Smooth muscle cell (in vitro differentiated cells): ENCODE measurements around the gene TMEM158. TPM values are rescaled to one million over a fixed set of nuclear protein-coding genes. Genes with fewer than 3 reads are reported as not detected.

Source experiments
- DNase-seq: peaks from one replicate; lab custom pipeline; 2025; ENCODE audit not compliant: unreplicated experiment; lab: John Stamatoyannopoulos, UW
- H2AFZ ChIP-seq: fragments of 200-600 bp; sonication (generic); 2 replicates; pipeline ENCODE4 v1.6.0; 2016; ENCODE audit warnings: antibody characterized with exemption, low read depth, mild to moderate bottlenecking
- H3F3A ChIP-seq: fragments of 200-600 bp; sonication (generic); 2 replicates; pipeline ENCODE4 v1.6.0; 2017; ENCODE audit warnings: antibody characterized with exemption, low read depth
- H3K27ac ChIP-seq: fragments of 200-600 bp; sonication (generic); 2 replicates; pipeline ENCODE4 v1.5.1; 2016; ENCODE audit warnings: low read depth, mild to moderate bottlenecking
- H3K27me3 ChIP-seq: fragments of 200-600 bp; sonication (generic); 2 replicates; pipeline ENCODE4 v1.6.1; 2016; ENCODE audit warnings: low read depth, mild to moderate bottlenecking
- H3K36me3 ChIP-seq: fragments of 200-600 bp; sonication (generic); 2 replicates; pipeline ENCODE4 v1.5.1; 2016; ENCODE audit warnings: low read depth
- H3K4me1 ChIP-seq: fragments of 200-600 bp; sonication (generic); 2 replicates; pipeline ENCODE4 v1.5.1; 2016; ENCODE audit warnings: low read depth
- H3K4me2 ChIP-seq: fragments of 200-600 bp; sonication (generic); 2 replicates; pipeline ENCODE4 v1.6.0; 2016; ENCODE audit warnings: mild to moderate bottlenecking
- H3K4me3 ChIP-seq: fragments of 200-600 bp; sonication (generic); 2 replicates; pipeline ENCODE4 v1.5.1; 2016; ENCODE audit warnings: mild to moderate bottlenecking
- H3K79me2 ChIP-seq: fragments of 200-600 bp; sonication (generic); 2 replicates; pipeline ENCODE4 v1.6.0; 2016; ENCODE audit warnings: low read depth, mild to moderate bottlenecking
- H3K9ac ChIP-seq: fragments of 200-600 bp; sonication (generic); 2 replicates; pipeline ENCODE4 v1.6.0; 2016; ENCODE audit warnings: low read depth
- H3K9me3 ChIP-seq: fragments of 200-600 bp; sonication (generic); replicated peaks from 2 replicates; pipeline ENCODE4 v1.5.1; 2016; ENCODE audit warnings: low read depth
- H4K20me1 ChIP-seq: fragments of 200-600 bp; sonication (generic); 2 replicates; pipeline ENCODE4 v1.6.0; 2016; ENCODE audit warnings: low read depth
- CTCF ChIP-seq: fragments of 200-600 bp; sonication (generic); IDR thresholded peaks from 2 replicates; pipeline ENCODE4 v1.5.1; 2017; ENCODE audit warnings: borderline replicate concordance, mild to moderate bottlenecking, antibody characterized with exemption; ENCODE audit not compliant: insufficient read depth, poor library complexity, severe bottlenecking
- WGBS: methylation state at CpG from one replicate; pipeline ENCODE4 v1.1.7; 2016; ENCODE audit warnings: low lambda C conversion rate; 5-methylcytosine and 5-hydroxymethylcytosine counted together
- polyA plus RNA-seq: library from polyadenylated mRNA; unstranded; fragments of >200 nt; fragmentation: Nextera tagmentation; extraction: Ambion mirVana; gene quantifications from 2 replicates; pipeline ENCODE4 v1.2.1, GENCODE V29; 2016
- total RNA-seq: library from RNA; depleted of rRNA; stranded (reverse); fragments of >200 nt; gene quantifications from 2 replicates; pipeline ENCODE4 v1.2.3, GENCODE V29; 2014

Gene TMEM158
- total and polyA plus RNA-seq, 2 experiments from 2014 or later, result 16.8 to 70.9 TPM

GRCh38 chr3:45236964-45237363 is 10.9 kb upstream of the TMEM158 start:
- Histone ChIP-seq H3K27ac (no peak overlapping the region), H3K9me3 (no peaks in the 10 kb centered on the region), H3K4me2 (no peak overlapping the region), H3K4me1 (no peaks in the 10 kb centered on the region), H2AFZ (no peak overlapping the region), H3F3A (no peaks in the 10 kb centered on the region), H4K20me1 (no peaks in the 10 kb centered on the region), H3K79me2 (no peaks in the 10 kb centered on the region), H3K27me3 (peaks cover 9% of the 10 kb centered on the region), H3K36me3 (no peaks in the 10 kb centered on the region), H3K9ac (no peak overlapping the region), H3K4me3 (no peak overlapping the region)
- TF ChIP-seq CTCF, result no peak
- no peak for DNase-seq
- 90% methylated on average over 2 of the region's 2 CpGs for WGBS

- H3K27ac ChIP-seq, result no peak overlapping the region
- no peak overlapping the region for H3K4me3 ChIP-seq
- H3K27me3 ChIP-seq, result peaks cover 16% of the 10 kb centered on the region
- no peaks in the 10 kb centered on the region for H3K4me1 ChIP-seq
- 93% methylated on average over 2 of the region's 2 CpGs for WGBS
- H3K36me3 ChIP-seq, result no peaks in the 10 kb centered on the region
- no peak for TF ChIP-seq CTCF
- H3K9me3 ChIP-seq, result no peaks in the 10 kb centered on the region
- H3K4me2 ChIP-seq, result no peak overlapping the region
- H3K9ac ChIP-seq, result no peak overlapping the region
- DNase-seq, result no peak
- no peak overlapping the region for H2AFZ ChIP-seq
- H3K79me2 ChIP-seq, result no peaks in the 10 kb centered on the region
- no peaks in the 10 kb centered on the region for H4K20me1 ChIP-seq
- H3F3A ChIP-seq, result no peaks in the 10 kb centered on the region
These were observed 9.3 kb upstream of the TMEM158 start for GRCh38 chr3:45235409-45235808.

- H3K27ac ChIP-seq, result no peak overlapping the region
- H2AFZ ChIP-seq, result no peak overlapping the region
- peaks cover 28% of the 10 kb centered on the region for H3K27me3 ChIP-seq
- no peaks in the 10 kb centered on the region for H3K79me2 ChIP-seq
- no peak overlapping the region for H3K4me2 ChIP-seq
- no peak for TF ChIP-seq CTCF
- no peaks in the 10 kb centered on the region for H3K9me3 ChIP-seq
- 100% methylated on average over 1 of the region's 1 CpG for WGBS
- no peaks in the 10 kb centered on the region for H3K4me1 ChIP-seq
- no peak for DNase-seq
- no peaks in the 10 kb centered on the region for H3F3A ChIP-seq
- no peak overlapping the region for H3K4me3 ChIP-seq
- no peaks in the 10 kb centered on the region for H4K20me1 ChIP-seq
- no peak overlapping the region for H3K9ac ChIP-seq
- H3K36me3 ChIP-seq, result no peaks in the 10 kb centered on the region
These were observed 8.2 kb upstream of the TMEM158 start for GRCh38 chr3:45234250-45234649.

GRCh38 chr3:45232521-45232920 is 6.4 kb upstream of the TMEM158 start:
- H3K4me3 ChIP-seq, result no peak overlapping the region
- no peak overlapping the region for H3K27ac ChIP-seq
- no peak overlapping the region for H3K4me2 ChIP-seq
- H3K9ac ChIP-seq, result no peak overlapping the region
- no peaks in the 10 kb centered on the region for H3F3A ChIP-seq
- peaks cover 32% of the 10 kb centered on the region for H3K27me3 ChIP-seq
- no peaks in the 10 kb centered on the region for H3K36me3 ChIP-seq
- peaks cover 4% of the 10 kb centered on the region for H3K4me1 ChIP-seq
- no peak for DNase-seq
- H2AFZ ChIP-seq, result no peak overlapping the region
- H4K20me1 ChIP-seq, result no peaks in the 10 kb centered on the region
- no peaks in the 10 kb centered on the region for H3K9me3 ChIP-seq
- H3K79me2 ChIP-seq, result no peaks in the 10 kb centered on the region
- no peak for TF ChIP-seq CTCF
